Measurements from ENCODE around the gene PRKAG2. TPM values are rescaled to one million over a fixed set of nuclear protein-coding genes. Genes with fewer than 3 reads are reported as not detected.

Gene PRKAG2
- polyA plus RNA-seq, 1 of the 3 experiments (the other 2 are of a cell fraction): 51.6 TPM

- H3K4me1 ChIP-seq (ENCODE audit: control insufficient read depth in 1 of 2, insufficient read depth in 2 of 2, low read depth in 1 of 2, low read length in 1 of 2): peaks cover 0 to 14% of the 10 kb centered on the region in 2 experiments; a peak in 1 of 4 replicates
- no peak for DNase-seq
- no peaks in the 10 kb centered on the region for H3K79me2 ChIP-seq (ENCODE audit: insufficient read depth)
- no peak overlapping the region for H3K4me3 ChIP-seq (ENCODE audit: low read depth in 2 of 2, low read length in 1 of 2)
- TF ChIP-seq PBX3 (IDR thresholded peaks at IDR 0.05) (no peak), TAF1 (IDR thresholded peaks at IDR 0.05; ENCODE audit: borderline replicate concordance, low read depth, low read length) (no peak), RFX5 (IDR thresholded peaks at IDR 0.05; ENCODE audit: low read length) (no peak), NRF1 (IDR thresholded peaks at IDR 0.05; ENCODE audit: low read depth, low read length) (no peak), USF2 (IDR thresholded peaks at IDR 0.05; ENCODE audit: borderline replicate concordance, low read depth, low read length) (no peak), CHD2 (IDR thresholded peaks at IDR 0.05; ENCODE audit: low read length, partially characterized antibody) (no peak), FOSL2 (IDR thresholded peaks at IDR 0.05; ENCODE audit: borderline replicate concordance, low read depth) (no peak)
- H3K9me3 ChIP-seq: no peaks in the 10 kb centered on the region
- no peak overlapping the region for H3K4me2 ChIP-seq
- no peaks in the 10 kb centered on the region for H3K36me3 ChIP-seq (replicated peaks in 1 of 2; ENCODE audit: control insufficient read depth in 1 of 2, insufficient read depth in 2 of 2, low read length in 1 of 2)
- H3K27ac ChIP-seq (ENCODE audit: low read depth in 2 of 2, low read length in 1 of 2): no peak overlapping the region
- no peaks in the 10 kb centered on the region for H3K9me2 ChIP-seq
- no peak overlapping the region for H3K9ac ChIP-seq
- 73% methylated on average over 11 of the region's 11 CpGs for WGBS (ENCODE audit: low lambda C conversion rate)
- no peaks in the 10 kb centered on the region for H4K20me1 ChIP-seq (ENCODE audit: insufficient read depth)
- ChIA-PET POLR2A (no interaction called here), CTCF (interaction anchor here (1.6 kb wide), 1 partner anchor 14 kb away, joined by 5 read pairs; the partner anchor contains the start of gene PRKAG2)
- no peaks in the 10 kb centered on the region for H3F3A ChIP-seq (replicated peaks; ENCODE audit: insufficient read depth)
- no peak overlapping the region for H2AFZ ChIP-seq (ENCODE audit: low read depth)
- H3K27me3 ChIP-seq (ENCODE audit: insufficient read depth): peaks cover 28% of the 10 kb centered on the region; the same call in 1 of the 2 replicates
Observed at GRCh38 chr7:151863386-151864079, 13.4 kb downstream of the PRKAG2 start.

GRCh38 chr7:151862606-151863381, 14.1 kb downstream of the PRKAG2 start:
- H2AFZ ChIP-seq (ENCODE audit: low read depth): no peak overlapping the region
- POLR2A ChIA-PET: no interaction called here
- H3K9me3 ChIP-seq: no peaks in the 10 kb centered on the region
- DNase-seq: no peak
- WGBS (ENCODE audit: low lambda C conversion rate): 67% methylated on average over 20 of the region's 21 CpGs
- no peak overlapping the region for H3K27ac ChIP-seq (ENCODE audit: low read depth in 2 of 2, low read length in 1 of 2)
- H3K4me1 ChIP-seq (ENCODE audit: control insufficient read depth in 1 of 2, insufficient read depth in 2 of 2, low read depth in 1 of 2, low read length in 1 of 2): peaks cover 0 to 6% of the 10 kb centered on the region in 2 experiments; a peak in 1 of 4 replicates
- H3F3A ChIP-seq (replicated peaks; ENCODE audit: insufficient read depth): no peaks in the 10 kb centered on the region
- no peaks in the 10 kb centered on the region for H3K36me3 ChIP-seq (replicated peaks in 1 of 2; ENCODE audit: control insufficient read depth in 1 of 2, insufficient read depth in 2 of 2, low read length in 1 of 2)
- TF ChIP-seq EP300 (IDR thresholded peaks at IDR 0.05; ENCODE audit: borderline replicate concordance in 1 of 2, low read depth in 1 of 2, low read length in 1 of 2) (no peak), TAF1 (IDR thresholded peaks at IDR 0.05; ENCODE audit: borderline replicate concordance, low read depth, low read length) (no peak), FOSL2 (IDR thresholded peaks at IDR 0.05; ENCODE audit: borderline replicate concordance, low read depth) (no peak), MAX (IDR thresholded peaks at IDR 0.05; ENCODE audit: low read depth) (no peak), RCOR1 (IDR thresholded peaks at IDR 0.05; ENCODE audit: low read length) (no peak), EZH2phosphoT487 (IDR thresholded peaks at IDR 0.05; ENCODE audit: borderline replicate concordance, low read depth) (no peak), NFIC (IDR thresholded peaks at IDR 0.05; ENCODE audit: borderline replicate concordance) (no peak), RXRA (IDR thresholded peaks at IDR 0.05; ENCODE audit: borderline replicate concordance, low read depth) (no peak), USF1 (IDR thresholded peaks at IDR 0.05; ENCODE audit: borderline replicate concordance, low read depth) (no peak)
- no peak overlapping the region for H3K4me3 ChIP-seq (ENCODE audit: low read depth in 2 of 2, low read length in 1 of 2)
- H3K27me3 ChIP-seq (ENCODE audit: insufficient read depth): peaks cover 28% of the 10 kb centered on the region; the same call in 1 of the 2 replicates
- H3K79me2 ChIP-seq (ENCODE audit: insufficient read depth): no peaks in the 10 kb centered on the region
- H4K20me1 ChIP-seq (ENCODE audit: insufficient read depth): no peaks in the 10 kb centered on the region
- H3K9ac ChIP-seq: no peak overlapping the region
- CTCF ChIA-PET: interaction anchor here (1.2 to 1.6 kb wide), 2 partner anchors 14 to 81 kb away, joined by 3 to 5 read pairs; partner anchors contain the start of gene PRKAG2
- no peak overlapping the region for H3K4me2 ChIP-seq
- H3K9me2 ChIP-seq: no peaks in the 10 kb centered on the region
